GM12892 (cell line): ENCODE data around the gene NOC3L.

ENCODE experiments used
- DNase-seq: peaks from one replicate; pipeline ENCODE4 v3.0.0; 2011; ENCODE audit not compliant: insufficient read length
- FAIRE-seq: peaks from 2 replicates; lab custom pipeline; 2011; peaks lifted over from hg19 to GRCh38; lab: Jason Lieb, UNC
- POLR2A ChIP-seq: IDR thresholded peaks from 2 replicates; pipeline ENCODE4 v1.6.1; 2011; ENCODE audit warnings: low read depth, low read length, control low read depth
- POLR2AphosphoS5 ChIP-seq: IDR thresholded peaks from 2 replicates; pipeline ENCODE4 v1.6.1; 2011; ENCODE audit warnings: low read depth, low read length, control low read depth
- TAF1 ChIP-seq: IDR thresholded peaks from 2 replicates; pipeline ENCODE4 v1.6.1; 2011; ENCODE audit warnings: low read depth, mild to moderate bottlenecking, control low read depth, low read length, borderline replicate concordance

NOC3L gene

DNA sequence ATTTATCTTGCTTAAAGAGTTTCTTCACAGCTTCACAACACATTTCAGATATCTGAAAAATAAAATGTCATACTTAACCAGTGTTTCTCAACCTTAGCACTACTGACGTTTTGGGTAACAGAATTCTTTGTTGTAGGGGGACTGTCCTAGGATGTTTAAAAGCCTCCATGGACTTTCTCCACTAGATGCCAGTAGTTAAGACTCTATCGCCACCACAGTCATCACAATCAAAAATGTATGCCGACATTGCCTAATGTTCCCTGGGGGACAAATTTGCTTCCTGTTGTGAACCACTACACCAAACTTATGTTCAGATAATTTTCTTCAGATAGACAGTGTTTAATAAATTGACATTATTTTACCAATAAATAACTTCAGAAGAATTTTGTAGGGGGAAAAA is 13.4 kb downstream of the NOC3L start:
- DNase-seq: no peak
- no peak for TF ChIP-seq POLR2AphosphoS5
- TF ChIP-seq POLR2A: no peak
- TF ChIP-seq TAF1: no peak
- peak; percentile 54 for FAIRE-seq

DNA sequence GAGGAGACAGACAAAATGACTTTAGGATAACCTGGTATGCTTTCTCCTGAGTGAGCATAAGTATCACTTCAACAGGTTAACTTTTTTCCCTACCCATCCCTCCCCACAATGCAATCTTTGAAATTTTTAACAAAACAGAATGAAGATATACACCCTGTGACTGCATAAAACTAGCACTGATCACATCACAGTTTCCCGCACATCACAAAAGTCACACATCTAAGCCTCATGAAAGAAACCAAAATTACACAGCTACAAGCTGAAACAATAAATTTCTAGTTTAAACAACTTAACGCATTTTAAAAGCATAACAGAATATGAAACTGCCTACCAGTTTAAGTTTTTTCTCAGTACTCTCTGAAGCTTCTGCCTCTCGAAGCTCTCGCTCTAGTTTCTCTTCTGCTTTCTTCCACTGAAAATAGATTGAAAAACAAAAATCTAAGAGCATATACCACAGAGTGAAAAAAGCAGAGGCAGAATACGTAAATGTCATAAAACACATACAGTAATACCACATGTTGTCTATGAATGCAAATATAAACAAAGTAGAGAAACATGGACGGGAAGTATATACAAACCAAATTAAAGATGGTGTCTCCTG is 18.1 kb downstream of the NOC3L start:
- FAIRE-seq (peak; percentile 77), DNase-seq (peak; percentile 23)
- TF ChIP-seq POLR2A (no peak), TAF1 (no peak), POLR2AphosphoS5 (no peak)

GRCh38 chr10:94343151-94343550 is 19.6 kb downstream of the NOC3L start:
- FAIRE-seq: no peak
- TF ChIP-seq POLR2AphosphoS5 (no peak), POLR2A (no peak), TAF1 (no peak)
- DNase-seq: no peak

DNA sequence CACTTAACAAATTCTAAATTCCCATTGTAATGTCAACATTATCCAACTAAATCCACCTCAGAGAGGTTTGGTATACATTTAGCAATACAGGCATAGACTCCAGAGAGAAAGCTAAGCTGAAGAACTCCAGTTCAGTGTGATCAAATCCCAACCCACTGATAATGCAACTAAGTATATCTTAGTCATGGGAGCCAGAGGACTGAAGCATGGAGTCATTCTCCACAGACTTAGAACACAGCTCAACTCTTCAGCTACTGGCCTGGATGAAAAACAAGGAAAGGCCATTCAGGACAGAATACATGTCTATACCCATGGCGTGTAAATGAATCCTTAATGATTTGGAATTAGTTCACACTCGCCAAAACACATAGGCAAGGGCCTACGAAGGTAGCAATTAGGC is 27.9 kb downstream of the NOC3L start:
- TF ChIP-seq POLR2AphosphoS5 (no peak), TAF1 (no peak)
- FAIRE-seq (no peak), DNase-seq (no peak)

DNA sequence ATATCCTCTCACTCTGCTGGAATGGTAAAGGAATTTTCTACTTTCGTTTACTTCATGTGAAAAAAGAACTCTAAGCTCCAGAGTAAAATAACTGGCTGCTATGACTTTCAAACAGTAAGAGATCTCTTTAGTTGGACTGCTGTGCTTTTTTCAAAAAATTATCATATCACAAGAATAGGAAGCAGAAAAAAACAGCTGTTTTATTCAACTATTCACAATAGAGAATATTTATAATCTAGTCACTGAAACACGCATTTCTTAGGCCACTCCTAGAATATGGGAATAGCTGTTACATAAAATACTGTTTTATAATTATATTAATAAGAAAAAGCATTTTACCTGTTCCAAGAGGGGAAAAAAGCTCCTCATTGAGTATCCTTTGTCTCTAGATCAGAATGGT is 29.7 kb downstream of the NOC3L start:
- TF ChIP-seq POLR2AphosphoS5: no peak
- no peak for TF ChIP-seq TAF1
- no peak for TF ChIP-seq POLR2A
- no peak for FAIRE-seq

GRCh38 chr10:94328613-94329012 is 34.1 kb downstream of the NOC3L start:
- no peak for TF ChIP-seq POLR2A
- FAIRE-seq (no peak), DNase-seq (no peak)

More for the DNA sequence above, 29.7 kb downstream of the NOC3L start:
- no peak for DNase-seq

GRCh38 chr10:94327649-94328048 is 35.1 kb downstream of the NOC3L start:
- DNase-seq (no peak), FAIRE-seq (no peak)
- TF ChIP-seq POLR2AphosphoS5 (no peak), POLR2A (no peak), TAF1 (no peak)

- TF ChIP-seq TAF1 (no peak), POLR2A (no peak), POLR2AphosphoS5 (no peak)
- FAIRE-seq: no peak
- no peak for DNase-seq
These were observed 38.0 kb downstream of the NOC3L start for GRCh38 chr10:94324609-94325233.

GRCh38 chr10:94320285-94320914 is 42.3 kb downstream of the NOC3L start:
- FAIRE-seq: peak; percentile 77
- TF ChIP-seq POLR2AphosphoS5 (no peak), TAF1 (no peak), POLR2A (no peak)
- peak; percentile 13 for DNase-seq

DNA sequence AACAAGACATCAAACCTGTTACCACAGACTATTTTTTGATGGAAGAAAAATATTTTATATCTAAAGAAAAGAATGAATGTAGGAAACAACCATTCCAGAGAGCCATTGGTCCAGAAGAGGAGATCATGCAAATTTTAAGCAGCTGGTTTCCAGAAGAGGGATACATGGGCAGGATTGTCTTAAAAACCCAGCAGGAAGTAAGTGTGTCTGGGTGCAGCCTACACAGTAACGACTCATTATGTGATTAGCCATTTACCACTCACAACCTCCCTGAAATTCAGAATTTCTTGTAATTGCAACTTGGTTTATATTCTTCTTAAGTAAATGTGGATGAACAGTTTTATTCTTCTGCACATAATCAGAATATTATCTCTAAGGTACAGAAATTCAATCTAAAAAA is 46.2 kb downstream of the NOC3L start:
- FAIRE-seq (no peak), DNase-seq (no peak)
- TF ChIP-seq POLR2A: no peak
- TF ChIP-seq TAF1: no peak
- TF ChIP-seq POLR2AphosphoS5: no peak

GRCh38 chr10:94315975-94316464 is 46.7 kb downstream of the NOC3L start:
- FAIRE-seq: no peak
- DNase-seq: no peak

GRCh38 chr10:94315024-94315451 is 47.7 kb downstream of the NOC3L start:
- FAIRE-seq (no peak), DNase-seq (no peak)

More at GRCh38 chr10:94315975-94316464, 46.7 kb downstream of the NOC3L start:
- TF ChIP-seq POLR2AphosphoS5 (no peak), TAF1 (no peak), POLR2A (no peak)

GRCh38 chr10:94310369-94310768 is 52.4 kb downstream of the NOC3L start:
- FAIRE-seq (no peak), DNase-seq (no peak)
- TF ChIP-seq POLR2A (no peak), TAF1 (no peak), POLR2AphosphoS5 (no peak)

More at GRCh38 chr10:94315024-94315451, 47.7 kb downstream of the NOC3L start:
- TF ChIP-seq POLR2A: no peak
